GM19099 (cell line): ENCODE results near the gene SPAG17.

Experiments
- POLR2A ChIP-seq: IDR thresholded peaks from 3 replicates; pipeline ENCODE4 v1.6.1; 2011; ENCODE audit warnings: low read depth; ENCODE audit not compliant: insufficient read length; ENCODE audit errors: extremely low read depth

The SPAG17 gene

GRCh38 chr1:117952386-117952785 lies 232.6 kb downstream of the SPAG17 start:
- TF ChIP-seq POLR2A: no peak

DNA sequence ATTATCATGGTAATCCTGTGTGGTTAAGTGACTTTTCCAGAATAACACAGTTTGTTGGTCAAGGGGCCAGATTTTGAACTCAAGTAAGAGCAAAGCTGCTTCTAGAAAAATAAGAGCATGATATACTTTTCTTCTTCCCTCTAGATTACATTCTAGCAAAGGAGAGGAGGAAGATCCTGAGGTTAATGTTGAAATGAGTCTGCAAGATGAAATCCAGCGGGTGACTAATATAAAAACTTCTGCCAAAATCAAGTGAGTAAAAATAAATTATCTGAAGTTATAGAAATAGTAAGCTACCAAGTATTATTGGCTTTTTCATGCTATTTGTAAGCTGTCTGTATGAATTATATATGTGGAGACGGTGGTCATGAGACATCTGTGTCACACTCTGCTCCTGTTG lies 242.7 kb downstream of the SPAG17 start:
- no peak for TF ChIP-seq POLR2A

GRCh38 chr1:117933769-117934168 lies 251.3 kb downstream of the SPAG17 start:
- no peak for TF ChIP-seq POLR2A

- TF ChIP-seq POLR2A: no peak
These were observed 252.5 kb downstream of the SPAG17 start for GRCh38 chr1:117932576-117932975.

- TF ChIP-seq POLR2A: no peak
These were observed 254.5 kb downstream of the SPAG17 start for GRCh38 chr1:117930484-117930883.

GRCh38 chr1:117930173-117930447 lies 254.9 kb downstream of the SPAG17 start:
- TF ChIP-seq POLR2A: no peak

DNA sequence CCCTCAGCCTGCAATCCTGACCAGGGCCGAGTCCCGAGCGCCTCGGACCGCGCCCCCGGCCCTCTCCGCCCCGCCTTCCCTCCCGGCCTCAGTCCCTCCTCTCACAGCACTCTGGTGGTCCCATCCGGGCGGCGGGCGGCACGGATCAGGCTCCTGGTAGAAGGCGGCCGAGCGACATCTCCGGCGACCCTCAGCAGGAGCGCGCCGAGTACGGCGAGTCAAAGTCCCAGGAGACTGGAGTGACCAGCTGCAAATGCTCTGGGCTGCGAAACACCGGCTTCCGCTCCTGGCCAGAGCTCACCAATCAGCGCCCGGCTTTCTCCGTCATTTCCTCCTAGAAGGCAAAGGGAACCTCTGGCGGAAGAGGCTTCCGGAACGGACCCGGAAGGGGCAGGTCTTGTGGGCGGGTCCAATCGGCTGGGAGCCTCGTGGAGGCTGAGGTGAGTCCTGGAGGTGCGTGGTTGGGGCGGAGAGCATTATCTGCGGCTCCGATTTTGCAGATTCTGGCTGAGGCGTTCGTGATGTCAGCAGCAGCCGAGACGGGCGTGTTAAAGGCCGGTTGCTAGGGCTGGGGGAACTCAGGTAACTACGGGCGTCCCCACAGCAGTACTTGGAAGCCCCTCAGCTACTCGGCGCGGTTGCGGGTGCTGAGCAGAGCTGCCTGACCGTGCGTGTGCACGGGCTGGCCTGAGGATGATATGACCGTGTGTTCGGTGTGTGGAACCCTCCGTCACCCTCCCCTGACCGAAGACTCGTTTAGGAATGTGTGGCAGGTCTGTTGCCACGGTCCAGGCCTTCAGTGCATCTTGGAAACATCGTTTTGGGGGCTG lies 255.5 kb downstream of the SPAG17 start, which contains the start of the genes GDAP2 and WDR3:
GDAP2 (minus strand) TSS at position 279 of the 830 bp plus-strand sequence. CDS start 9,264 bp downstream, outside the sequence.
WDR3 (plus strand) TSS at position 397 of the 830 bp plus-strand sequence. CDS start 3,581 bp downstream, outside the sequence.
- peak; percentile 62 for TF ChIP-seq POLR2A

GRCh38 chr1:117928881-117929342 lies 256.1 kb downstream of the SPAG17 start:
- TF ChIP-seq POLR2A: no peak

GRCh38 chr1:117925981-117926380 lies 259.0 kb downstream of the SPAG17 start:
- TF ChIP-seq POLR2A: no peak

DNA sequence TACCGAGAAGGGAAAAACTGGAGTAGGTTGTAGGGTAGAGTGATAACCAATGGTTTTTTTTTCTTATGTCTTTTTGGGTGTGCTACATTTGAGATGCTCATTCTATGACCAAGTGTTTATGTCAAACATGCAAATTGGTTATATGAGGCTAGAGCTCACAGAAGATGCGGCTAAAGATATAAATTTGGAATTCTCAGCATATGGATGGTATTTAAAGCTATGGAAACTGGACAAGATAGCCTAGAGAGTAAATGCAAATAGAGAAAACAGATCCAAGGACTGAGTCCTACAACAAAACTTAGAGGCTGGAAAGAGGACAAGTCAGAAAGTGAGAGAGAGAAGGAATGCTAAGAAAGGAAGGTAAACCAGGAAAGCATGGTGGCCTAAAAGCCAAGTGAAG lies 263.0 kb downstream of the SPAG17 start:
- TF ChIP-seq POLR2A: no peak

GRCh38 chr1:117919376-117919775 lies 265.7 kb downstream of the SPAG17 start:
- no peak for TF ChIP-seq POLR2A

DNA sequence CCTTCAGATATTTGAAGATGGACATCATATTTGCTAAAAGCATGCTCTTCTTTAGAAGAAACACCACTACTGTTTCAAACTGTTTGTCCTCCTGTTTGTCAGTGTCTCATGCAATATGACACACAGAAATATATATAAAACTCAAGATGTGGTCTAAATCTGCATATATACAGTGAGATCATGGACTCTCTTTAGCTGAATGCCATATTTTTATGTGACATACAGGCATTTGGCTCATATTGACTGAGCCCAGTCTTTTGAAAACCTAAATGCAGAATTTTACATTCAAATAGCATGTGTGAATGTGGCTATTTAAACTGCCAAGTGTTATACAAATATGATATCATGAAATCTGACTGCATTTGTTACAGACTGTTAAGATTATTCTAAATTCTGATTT lies 274.0 kb downstream of the SPAG17 start:
- TF ChIP-seq POLR2A: no peak

DNA sequence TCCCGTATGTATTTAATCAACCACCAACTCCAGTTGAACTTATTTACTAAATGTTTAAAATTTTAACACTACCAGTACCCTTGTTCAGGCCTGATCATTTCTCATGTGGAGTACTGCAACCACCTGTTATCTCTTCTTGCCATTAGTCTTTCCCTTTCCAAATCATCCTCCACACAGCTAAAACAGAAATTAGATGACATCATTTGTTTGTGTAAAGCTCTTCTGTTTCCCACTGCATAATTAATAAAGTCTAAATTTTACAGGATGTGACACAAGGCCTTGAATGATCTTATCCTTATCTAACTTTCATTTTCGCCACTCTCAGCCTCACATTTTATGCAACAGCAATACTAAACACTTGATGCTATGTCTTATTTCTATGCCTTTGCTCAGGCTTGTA lies 280.0 kb downstream of the SPAG17 start:
- TF ChIP-seq POLR2A: no peak

DNA sequence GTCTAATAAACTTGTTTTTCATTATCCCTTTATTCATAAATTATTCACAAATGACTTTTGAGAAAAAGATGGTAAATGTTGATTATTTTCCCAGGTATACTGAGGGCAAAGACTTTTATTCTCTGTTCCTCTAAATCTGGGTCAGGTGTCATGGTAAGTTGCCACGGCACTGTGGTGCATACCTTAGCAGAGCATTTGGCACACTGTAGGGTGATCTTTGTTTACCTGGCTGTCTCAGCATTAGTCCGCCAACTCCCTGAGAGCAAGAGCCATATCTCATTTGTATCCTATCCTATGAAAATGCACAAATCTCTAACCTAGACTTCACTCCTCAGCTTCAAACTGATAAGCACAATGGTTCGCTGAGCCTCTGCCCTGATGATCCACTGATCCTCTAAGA lies 280.5 kb downstream of the SPAG17 start:
- TF ChIP-seq POLR2A: no peak
